Mesendoderm (in vitro differentiated cells): Measurements from ENCODE around the gene GALNT17.

Experiments
- DNase-seq: peaks from one replicate; pipeline ENCODE4 v3.0.0; 2013
- H2AK5ac ChIP-seq: 2 replicates; pipeline ENCODE4 v1.6.1; 2013; ENCODE audit warnings: low read length, inconsistent platforms
- H2BK120ac ChIP-seq: 2 replicates; pipeline ENCODE4 v1.6.1; 2013; ENCODE audit warnings: low read depth, mild to moderate bottlenecking, low read length, moderate library complexity, mixed read lengths
- H2BK15ac ChIP-seq: replicated peaks from 2 replicates; pipeline ENCODE4 v1.6.1; 2013; ENCODE audit warnings: low read depth, mild to moderate bottlenecking, moderate library complexity
- H2BK5ac ChIP-seq: 2 replicates; pipeline ENCODE4 v1.6.1; 2013; ENCODE audit warnings: low read length, inconsistent platforms
- H3K18ac ChIP-seq: 2 replicates; pipeline ENCODE4 v1.6.1; 2013; ENCODE audit warnings: mild to moderate bottlenecking, low read length, mixed read lengths
- H3K23ac ChIP-seq: one replicate; pipeline ENCODE4 v1.6.1; 2013; ENCODE audit warnings: low read length
- H3K27ac ChIP-seq: 2 replicates; pipeline ENCODE4 v1.5.1; 2013; ENCODE audit warnings: low read depth, mild to moderate bottlenecking, inconsistent platforms, low read length, moderate library complexity
- H3K27me3 ChIP-seq: 2 replicates; pipeline ENCODE4 v1.6.1; 2013; ENCODE audit warnings: low read length, control low read depth, mild to moderate bottlenecking, inconsistent platforms; ENCODE audit not compliant: insufficient read depth, poor library complexity
- H3K36me3 ChIP-seq: 2 replicates; pipeline ENCODE4 v1.6.1; 2013; ENCODE audit warnings: low read length, inconsistent platforms; ENCODE audit not compliant: control insufficient read depth, insufficient read depth
- H3K4ac ChIP-seq: one replicate; pipeline ENCODE4 v1.6.1; 2013; ENCODE audit warnings: low read depth, mild to moderate bottlenecking, low read length, moderate library complexity
- H3K4me1 ChIP-seq: 2 replicates; pipeline ENCODE4 v1.6.1; 2013; ENCODE audit warnings: low read depth, low read length, inconsistent platforms; ENCODE audit not compliant: control insufficient read depth
- H3K4me2 ChIP-seq: 2 replicates; pipeline ENCODE4 v1.6.1; 2013; ENCODE audit warnings: low read length
- H3K4me3 ChIP-seq: 2 replicates; pipeline ENCODE4 v1.5.1; 2013; ENCODE audit warnings: mild to moderate bottlenecking, low read length
- H3K56ac ChIP-seq: one replicate; pipeline ENCODE4 v1.6.1; 2013; ENCODE audit warnings: low read length
- H3K79me1 ChIP-seq: 2 replicates; pipeline ENCODE4 v1.6.1; 2013; ENCODE audit warnings: low read length, inconsistent platforms
- H3K79me2 ChIP-seq: 2 replicates; pipeline ENCODE4 v1.6.1; 2013; ENCODE audit warnings: mild to moderate bottlenecking, low read length; ENCODE audit not compliant: control insufficient read depth, insufficient read depth
- H3K9ac ChIP-seq: 2 replicates; pipeline ENCODE4 v1.6.1; 2013; ENCODE audit warnings: low read length, inconsistent platforms
- H4K5ac ChIP-seq: one replicate; pipeline ENCODE4 v1.6.1; 2013; ENCODE audit warnings: low read length
- H4K8ac ChIP-seq: one replicate; pipeline ENCODE4 v1.6.1; 2013; ENCODE audit warnings: low read depth, mild to moderate bottlenecking, control low read depth, low read length, moderate library complexity
- WGBS: extraction: QIAGEN DNeasy Blood & Tissue Kit; methylation state at CpG from one replicate; pipeline ENCODE4 v1.1.7; 2013; ENCODE audit warnings: low lambda C conversion rate, missing lambda C conversion rate; ENCODE audit not compliant: insufficient coverage; ENCODE audit errors: extremely low coverage; 5-methylcytosine and 5-hydroxymethylcytosine counted together

Gene GALNT17

GRCh38 chr7:71414490-71414889 lies 282.5 kb downstream of the GALNT17 start:
- no peaks in the 10 kb centered on the region for H3K79me1 ChIP-seq
- H3K27ac ChIP-seq = no peak overlapping the region
- no peak overlapping the region for H3K56ac ChIP-seq
- no peak overlapping the region for H3K23ac ChIP-seq
- no peak overlapping the region for H3K18ac ChIP-seq
- DNase-seq = no peak
- no peak overlapping the region for H4K5ac ChIP-seq
- H3K36me3 ChIP-seq = peaks cover 2% of the 10 kb centered on the region
- H3K9ac ChIP-seq = no peak overlapping the region
- H3K4ac ChIP-seq = no peak overlapping the region
- H3K79me2 ChIP-seq = no peaks in the 10 kb centered on the region
- no peaks in the 10 kb centered on the region for H3K4me1 ChIP-seq
- no peak overlapping the region for H3K4me3 ChIP-seq
- H2BK5ac ChIP-seq = no peak overlapping the region
- no CpG with 5 or more reads among the region's 6 CpGs for WGBS
- H4K8ac ChIP-seq = no peak overlapping the region
- H3K4me2 ChIP-seq = no peak overlapping the region
- no peaks in the 10 kb centered on the region for H3K27me3 ChIP-seq
- no peak overlapping the region for H2BK120ac ChIP-seq
- no peak overlapping the region for H2AK5ac ChIP-seq
- no peak overlapping the region for H2BK15ac ChIP-seq

- H3K27me3 ChIP-seq = no peaks in the 10 kb centered on the region
- no peak overlapping the region for H3K27ac ChIP-seq
- no peak overlapping the region for H3K18ac ChIP-seq
- H2BK120ac ChIP-seq = no peak overlapping the region
- H3K4me2 ChIP-seq = no peak overlapping the region
- H2AK5ac ChIP-seq = no peak overlapping the region
- H3K79me1 ChIP-seq = no peaks in the 10 kb centered on the region
- H4K5ac ChIP-seq = no peak overlapping the region
- H3K4me1 ChIP-seq = no peaks in the 10 kb centered on the region
- H2BK15ac ChIP-seq = no peak overlapping the region
- H3K36me3 ChIP-seq = no peaks in the 10 kb centered on the region
- no peak overlapping the region for H3K9ac ChIP-seq
- no peak overlapping the region for H4K8ac ChIP-seq
- no peak overlapping the region for H2BK5ac ChIP-seq
- H3K4me3 ChIP-seq = no peak overlapping the region
- WGBS = no CpG with 5 or more reads among the region's 12 CpGs
- H3K56ac ChIP-seq = no peak overlapping the region
- H3K4ac ChIP-seq = no peak overlapping the region
- DNase-seq = no peak
- no peaks in the 10 kb centered on the region for H3K79me2 ChIP-seq
- no peak overlapping the region for H3K23ac ChIP-seq
Measured at GRCh38 chr7:71419546-71420337, 287.8 kb downstream of the GALNT17 start.

- no peak overlapping the region for H3K56ac ChIP-seq
- no peak overlapping the region for H3K4me2 ChIP-seq
- no peak overlapping the region for H4K5ac ChIP-seq
- no peak overlapping the region for H2AK5ac ChIP-seq
- no peak overlapping the region for H3K4ac ChIP-seq
- H2BK5ac ChIP-seq = no peak overlapping the region
- no peak overlapping the region for H3K27ac ChIP-seq
- no peaks in the 10 kb centered on the region for H3K4me1 ChIP-seq
- no peak overlapping the region for H3K23ac ChIP-seq
- H3K79me2 ChIP-seq = no peaks in the 10 kb centered on the region
- H3K36me3 ChIP-seq = no peaks in the 10 kb centered on the region
- no peak overlapping the region for H3K9ac ChIP-seq
- H4K8ac ChIP-seq = no peak overlapping the region
- H3K79me1 ChIP-seq = no peaks in the 10 kb centered on the region
- no peak overlapping the region for H3K4me3 ChIP-seq
- no peak overlapping the region for H3K18ac ChIP-seq
- H2BK120ac ChIP-seq = no peak overlapping the region
- H2BK15ac ChIP-seq = no peak overlapping the region
- DNase-seq = no peak
- no CpG with 5 or more reads among the region's 2 CpGs for WGBS
- H3K27me3 ChIP-seq = no peaks in the 10 kb centered on the region
Measured at GRCh38 chr7:71422104-71422503, 290.2 kb downstream of the GALNT17 start.

- no peak overlapping the region for H4K5ac ChIP-seq
Measured at GRCh38 chr7:71424166-71425035, 292.5 kb downstream of the GALNT17 start.

GRCh38 chr7:71429083-71429482 lies 297.1 kb downstream of the GALNT17 start:
- no peak overlapping the region for H3K4me2 ChIP-seq
- no peak overlapping the region for H3K4me3 ChIP-seq
- H3K79me1 ChIP-seq = no peaks in the 10 kb centered on the region
- H3K27ac ChIP-seq = no peak overlapping the region
- no peaks in the 10 kb centered on the region for H3K79me2 ChIP-seq
- no peak overlapping the region for H3K18ac ChIP-seq
- no peak overlapping the region for H3K4ac ChIP-seq
- no CpG with 5 or more reads among the region's 2 CpGs for WGBS
- H2BK120ac ChIP-seq = no peak overlapping the region
- no peak overlapping the region for H2BK5ac ChIP-seq
- H4K8ac ChIP-seq = no peak overlapping the region
- no peak overlapping the region for H3K56ac ChIP-seq
- H3K4me1 ChIP-seq = no peaks in the 10 kb centered on the region
- H3K9ac ChIP-seq = no peak overlapping the region
- H3K23ac ChIP-seq = no peak overlapping the region
- H4K5ac ChIP-seq = no peak overlapping the region
- H2BK15ac ChIP-seq = no peak overlapping the region
- DNase-seq = peak; percentile 25
- no peak overlapping the region for H2AK5ac ChIP-seq
- H3K27me3 ChIP-seq = no peaks in the 10 kb centered on the region
- peaks cover 1% of the 10 kb centered on the region for H3K36me3 ChIP-seq

More at GRCh38 chr7:71424166-71425035, 292.5 kb downstream of the GALNT17 start:
- H3K4ac ChIP-seq = no peak overlapping the region
- no peak overlapping the region for H2BK5ac ChIP-seq
- no peaks in the 10 kb centered on the region for H3K36me3 ChIP-seq
- H2BK15ac ChIP-seq = no peak overlapping the region
- no peak overlapping the region for H3K9ac ChIP-seq
- no peak overlapping the region for H3K4me3 ChIP-seq
- H3K23ac ChIP-seq = no peak overlapping the region
- no peaks in the 10 kb centered on the region for H3K4me1 ChIP-seq
- no peak overlapping the region for H4K8ac ChIP-seq
- H3K56ac ChIP-seq = no peak overlapping the region
- H3K4me2 ChIP-seq = no peak overlapping the region
- no peak for DNase-seq
- no peaks in the 10 kb centered on the region for H3K79me1 ChIP-seq
- H3K27ac ChIP-seq = no peak overlapping the region
- no peak overlapping the region for H2AK5ac ChIP-seq
- H3K79me2 ChIP-seq = no peaks in the 10 kb centered on the region
- no peak overlapping the region for H3K18ac ChIP-seq
- no peaks in the 10 kb centered on the region for H3K27me3 ChIP-seq
- 100% methylated on average over 2 of the region's 9 CpGs for WGBS
- no peak overlapping the region for H2BK120ac ChIP-seq
